Measurements from ENCODE around the gene HLA-F. TPM values are rescaled to one million over a fixed set of nuclear protein-coding genes. Genes with fewer than 3 reads are reported as not detected.

Gene HLA-F
- total and polyA plus RNA-seq, 7 experiments from 2014 or later, result 348 to 678 (median 511) TPM

GRCh38 chr6:29733057-29733456 is 9.8 kb downstream of the HLA-F start:
- POLR2A ChIA-PET, result interaction anchor here (1.1 to 5.3 kb wide), 3 partner anchors 17 to 24 kb away, joined by 3 to 33 read pairs (median 26); no protein-coding TSS in a partner anchor
- peaks cover 27 to 71% (median 49%) of the 10 kb centered on the region in 7 donors for H3K4me1 Mint-ChIP-seq
- peak overlapping the region in 4 of 9 donors; percentile 17 to 61 (median 54) for H3K27ac Mint-ChIP-seq

GRCh38 chr6:29734046-29735018 is 11.1 kb downstream of the HLA-F start:
- Histone ChIP-seq H3K4me1 (ENCODE audit: control insufficient read depth in 2 of 2, insufficient read depth in 2 of 2, low read length in 2 of 2) (peaks cover 7 to 14% of the 10 kb centered on the region in 2 donors), H3K4me3 (ENCODE audit: low read length) (no peak overlapping the region), H3K36me3 (ENCODE audit: control insufficient read depth in 2 of 3, insufficient read depth in 3 of 3, low read length in 3 of 3) (no peaks in the 10 kb centered on the region), H3K27me3 (ENCODE audit: control insufficient read depth in 2 of 2, insufficient read depth in 2 of 2, low read length in 2 of 2) (no peaks in the 10 kb centered on the region), H3K9me3 (ENCODE audit: control insufficient read depth in 2 of 3, low read length in 3 of 3) (no peaks in the 10 kb centered on the region), H3K27ac (ENCODE audit: low read depth, low read length) (no peak overlapping the region)
- no peaks in the 10 kb centered on the region for H3K27me3 Mint-ChIP-seq
- intact Hi-C loops (cut with micrococcal nuclease), result loop anchor here in 1 of 2 donors (5.0 kb wide), 1 partner anchor 32 kb away; no protein-coding TSS in a partner anchor
- ATAC-seq (no peak), DNase-seq (no peak)
- peaks cover 0 to 13% (median 0%) of the 10 kb centered on the region in 5 donors for H3K36me3 Mint-ChIP-seq
- peaks cover 26 to 59% (median 41%) of the 10 kb centered on the region in 7 donors for H3K4me1 Mint-ChIP-seq
- H3K4me3 Mint-ChIP-seq, result no peak overlapping the region
- peaks cover 0 to 7% (median 0%) of the 10 kb centered on the region in 11 donors for H3K9me3 Mint-ChIP-seq
- POLR2A ChIA-PET, result interaction anchor here (0.6 to 5.8 kb wide), 7 partner anchors 9 to 845 kb away, joined by 3 to 33 read pairs (median 5); no protein-coding TSS in a partner anchor
- H3K27ac Mint-ChIP-seq, result peak overlapping the region in 6 of 9 donors; percentile 0 to 64 (median 36)
- CTCF ChIA-PET, result interaction anchor here (0.6 to 8.5 kb wide), 6 partner anchors 17 to 101 kb away, joined by 3 to 107 read pairs (median 3); no protein-coding TSS in a partner anchor

More at GRCh38 chr6:29733057-29733456, 9.8 kb downstream of the HLA-F start:
- Mint-ChIP-seq H3K9me3 (peaks cover 0 to 7% (median 0%) of the 10 kb centered on the region in 11 donors), H3K4me3 (no peak overlapping the region), H3K27me3 (no peaks in the 10 kb centered on the region), H3K36me3 (peaks cover 0 to 15% (median 3%) of the 10 kb centered on the region in 5 donors)
- ATAC-seq (no peak), DNase-seq (no peak)
- intact Hi-C loops (cut with micrococcal nuclease), result no loop called here
- Histone ChIP-seq H3K27me3 (ENCODE audit: control insufficient read depth in 2 of 2, insufficient read depth in 2 of 2, low read length in 2 of 2) (no peaks in the 10 kb centered on the region), H3K27ac (ENCODE audit: low read depth, low read length) (no peak overlapping the region), H3K4me1 (ENCODE audit: control insufficient read depth in 2 of 2, insufficient read depth in 2 of 2, low read length in 2 of 2) (peaks cover 7 to 14% of the 10 kb centered on the region in 2 donors), H3K4me3 (ENCODE audit: low read length) (no peak overlapping the region), H3K9me3 (ENCODE audit: control insufficient read depth in 2 of 3, low read length in 3 of 3) (no peaks in the 10 kb centered on the region), H3K36me3 (ENCODE audit: control insufficient read depth in 2 of 3, insufficient read depth in 3 of 3, low read length in 3 of 3) (peaks cover 0 to 5% (median 2%) of the 10 kb centered on the region in 3 experiments)
- CTCF ChIA-PET, result no interaction called here

GRCh38 chr6:29736563-29736962 is 13.3 kb downstream of the HLA-F start:
- Mint-ChIP-seq H3K36me3 (peaks cover 0 to 13% (median 0%) of the 10 kb centered on the region in 5 donors), H3K27me3 (no peaks in the 10 kb centered on the region), H3K4me3 (no peak overlapping the region), H3K9me3 (peaks cover 0 to 5% (median 0%) of the 10 kb centered on the region in 11 donors), H3K4me1 (peaks cover 11 to 37% (median 21%) of the 10 kb centered on the region in 7 donors), H3K27ac (no peak overlapping the region)
- Histone ChIP-seq H3K4me3 (ENCODE audit: low read length) (no peak overlapping the region), H3K36me3 (ENCODE audit: control insufficient read depth in 2 of 3, insufficient read depth in 3 of 3, low read length in 3 of 3) (no peaks in the 10 kb centered on the region), H3K4me1 (ENCODE audit: control insufficient read depth in 2 of 2, insufficient read depth in 2 of 2, low read length in 2 of 2) (no peaks in the 10 kb centered on the region), H3K9me3 (ENCODE audit: control insufficient read depth in 2 of 3, low read length in 3 of 3) (no peaks in the 10 kb centered on the region), H3K27ac (ENCODE audit: low read depth, low read length) (no peak overlapping the region), H3K27me3 (ENCODE audit: control insufficient read depth in 2 of 2, insufficient read depth in 2 of 2, low read length in 2 of 2) (no peaks in the 10 kb centered on the region)
- ChIA-PET POLR2A (interaction anchor here (0.7 to 5.8 kb wide), 5 partner anchors 9 to 98 kb away, joined by 3 to 32 read pairs (median 4); no protein-coding TSS in a partner anchor), CTCF (interaction anchor here (0.6 to 8.5 kb wide), 3 partner anchors 15 to 99 kb away, joined by 4 to 107 read pairs (median 34); no protein-coding TSS in a partner anchor)
- intact Hi-C loops (cut with micrococcal nuclease), result loop anchor here in 1 of 2 donors (5.0 kb wide), 1 partner anchor 34 kb away; no protein-coding TSS in a partner anchor
- no peak for DNase-seq
- ATAC-seq, result no peak

- ATAC-seq (peak; percentile 94), DNase-seq (peak; percentile 41 to 74 (median 65))
- Histone ChIP-seq H3K27me3 (ENCODE audit: control insufficient read depth in 2 of 2, insufficient read depth in 2 of 2, low read length in 2 of 2) (no peaks in the 10 kb centered on the region), H3K4me1 (ENCODE audit: control insufficient read depth in 2 of 2, insufficient read depth in 2 of 2, low read length in 2 of 2) (no peaks in the 10 kb centered on the region), H3K27ac (ENCODE audit: low read depth, low read length) (no peak overlapping the region), H3K9me3 (ENCODE audit: control insufficient read depth in 2 of 3, low read length in 3 of 3) (no peaks in the 10 kb centered on the region), H3K4me3 (ENCODE audit: low read length) (no peak overlapping the region), H3K36me3 (ENCODE audit: control insufficient read depth in 2 of 3, insufficient read depth in 3 of 3, low read length in 3 of 3) (no peaks in the 10 kb centered on the region)
- Mint-ChIP-seq H3K4me3 (no peak overlapping the region), H3K27ac (peak overlapping the region in 1 of 9 donors; percentile 48), H3K4me1 (peaks cover 11 to 29% (median 15%) of the 10 kb centered on the region in 7 donors), H3K36me3 (peaks cover 0 to 12% (median 0%) of the 10 kb centered on the region in 5 donors), H3K9me3 (peaks cover 0 to 5% (median 0%) of the 10 kb centered on the region in 11 donors), H3K27me3 (no peaks in the 10 kb centered on the region)
- CTCF ChIA-PET, result interaction anchor here (0.6 to 8.5 kb wide), 22 partner anchors 10 to 105 kb away, joined by 3 to 107 read pairs (median 7); no protein-coding TSS in a partner anchor
- intact Hi-C loops (cut with micrococcal nuclease), result loop anchor here (1.0 to 5.0 kb wide), 5 partner anchors 15 to 275 kb away; no protein-coding TSS in a partner anchor
- POLR2A ChIA-PET, result interaction anchor here (1.0 to 5.8 kb wide), 4 partner anchors 10 to 32 kb away, joined by 3 to 32 read pairs (median 4); no protein-coding TSS in a partner anchor
These were observed 14.7 kb downstream of the HLA-F start for GRCh38 chr6:29737707-29738630.

- no peak overlapping the region for H3K4me3 ChIP-seq (ENCODE audit: low read length)
- peaks cover 6 to 20% (median 14%) of the 10 kb centered on the region in 7 donors for H3K4me1 Mint-ChIP-seq
- peaks cover 0 to 10% (median 0%) of the 10 kb centered on the region in 5 donors for H3K36me3 Mint-ChIP-seq
- no peaks in the 10 kb centered on the region for H3K4me1 ChIP-seq (ENCODE audit: control insufficient read depth in 2 of 2, insufficient read depth in 2 of 2, low read length in 2 of 2)
- ATAC-seq, result no peak
- H3K27ac ChIP-seq (ENCODE audit: low read depth, low read length), result no peak overlapping the region
- no peak for DNase-seq
- peaks cover 0 to 5% (median 0%) of the 10 kb centered on the region in 11 donors for H3K9me3 Mint-ChIP-seq
- peaks cover 0 to 2% (median 0%) of the 10 kb centered on the region in 3 experiments for H3K36me3 ChIP-seq (ENCODE audit: control insufficient read depth in 2 of 3, insufficient read depth in 3 of 3, low read length in 3 of 3)
- no peaks in the 10 kb centered on the region for H3K27me3 ChIP-seq (ENCODE audit: control insufficient read depth in 2 of 2, insufficient read depth in 2 of 2, low read length in 2 of 2)
- H3K27ac Mint-ChIP-seq, result no peak overlapping the region
- no peaks in the 10 kb centered on the region for H3K9me3 ChIP-seq (ENCODE audit: control insufficient read depth in 2 of 3, low read length in 3 of 3)
- CTCF ChIA-PET, result interaction anchor here (1.4 to 8.5 kb wide), 6 partner anchors 12 to 96 kb away, joined by 7 to 107 read pairs (median 12); no protein-coding TSS in a partner anchor
- no peak overlapping the region for H3K4me3 Mint-ChIP-seq
- no peaks in the 10 kb centered on the region for H3K27me3 Mint-ChIP-seq
- intact Hi-C loops (cut with micrococcal nuclease), result loop anchor here in 1 of 2 donors (5.0 kb wide), 1 partner anchor 37 kb away; no protein-coding TSS in a partner anchor
- POLR2A ChIA-PET, result interaction anchor here (5.8 kb wide), 1 partner anchor 10 kb away, joined by 32 read pairs; no protein-coding TSS in a partner anchor
These were observed 16.1 kb downstream of the HLA-F start for GRCh38 chr6:29739136-29739881.
